ENCODE data around the gene SUGP2.
A peak's percentile ranks its signal among the peaks of the same experiment; 100 is the strongest.
"Not testable (repeated sequence)": the region's sequence is repeated elsewhere in the genome, so short reads cannot be mapped to it uniquely, and the experiment has no call there.

SUGP2 gene

GRCh38 chr19:19031891-19032290, 1.4 kb downstream of the SUGP2 start:
- H3K4me3 ChIP-seq (ENCODE audit: low read length) = peak overlapping the region; percentile 93; the same call in 1 of the 2 replicates
- no peak for TF ChIP-seq ZNF274 (IDR thresholded peaks at IDR 0.05; ENCODE audit: low read depth, low read length)

DNA sequence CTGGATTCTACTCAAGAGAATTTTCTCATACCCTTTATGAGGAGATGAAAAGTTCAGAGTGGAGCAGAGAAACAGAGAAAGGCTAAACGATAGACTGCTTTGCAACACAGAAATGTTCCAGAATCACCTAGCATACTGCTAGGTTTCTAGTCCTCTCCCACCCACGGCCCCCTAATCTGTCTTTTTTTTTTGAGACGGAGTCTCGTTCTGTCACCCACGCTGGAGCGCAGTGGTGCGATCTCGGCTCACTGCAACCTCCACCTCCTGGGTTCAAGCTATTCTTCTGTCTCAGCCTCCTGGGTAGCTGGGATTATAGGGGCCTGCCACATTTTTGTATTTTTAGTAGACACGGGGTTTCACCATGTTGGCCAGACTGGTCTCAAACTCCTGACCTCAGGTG, 4.8 kb downstream of the SUGP2 start:
- no peak for TF ChIP-seq ZNF274 (IDR thresholded peaks at IDR 0.05; ENCODE audit: low read depth, low read length)
- no peak overlapping the region for H3K4me3 ChIP-seq (ENCODE audit: low read length)

DNA sequence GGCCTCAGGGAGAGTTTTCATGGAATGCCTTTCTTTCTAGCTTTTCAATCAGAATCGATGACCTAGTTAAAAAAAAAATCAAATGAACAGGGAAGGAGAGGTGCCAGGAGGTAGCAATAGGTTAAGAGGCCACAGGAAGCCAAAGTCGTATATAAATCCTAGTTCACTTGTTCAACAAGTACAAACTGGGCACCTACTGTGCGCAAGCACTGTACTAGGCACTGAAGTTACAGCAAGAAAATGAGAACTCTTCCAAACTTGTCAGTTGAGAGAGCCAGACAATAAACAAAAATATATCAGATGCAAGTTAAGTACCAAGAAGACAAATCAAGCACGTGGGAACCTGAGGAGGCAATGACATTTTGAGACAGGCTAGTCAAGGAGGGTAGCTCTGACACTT, 6.1 kb downstream of the SUGP2 start:
- H3K4me3 ChIP-seq (ENCODE audit: low read length) = no peak overlapping the region
- no peak for TF ChIP-seq ZNF274 (IDR thresholded peaks at IDR 0.05; ENCODE audit: low read depth, low read length)

DNA sequence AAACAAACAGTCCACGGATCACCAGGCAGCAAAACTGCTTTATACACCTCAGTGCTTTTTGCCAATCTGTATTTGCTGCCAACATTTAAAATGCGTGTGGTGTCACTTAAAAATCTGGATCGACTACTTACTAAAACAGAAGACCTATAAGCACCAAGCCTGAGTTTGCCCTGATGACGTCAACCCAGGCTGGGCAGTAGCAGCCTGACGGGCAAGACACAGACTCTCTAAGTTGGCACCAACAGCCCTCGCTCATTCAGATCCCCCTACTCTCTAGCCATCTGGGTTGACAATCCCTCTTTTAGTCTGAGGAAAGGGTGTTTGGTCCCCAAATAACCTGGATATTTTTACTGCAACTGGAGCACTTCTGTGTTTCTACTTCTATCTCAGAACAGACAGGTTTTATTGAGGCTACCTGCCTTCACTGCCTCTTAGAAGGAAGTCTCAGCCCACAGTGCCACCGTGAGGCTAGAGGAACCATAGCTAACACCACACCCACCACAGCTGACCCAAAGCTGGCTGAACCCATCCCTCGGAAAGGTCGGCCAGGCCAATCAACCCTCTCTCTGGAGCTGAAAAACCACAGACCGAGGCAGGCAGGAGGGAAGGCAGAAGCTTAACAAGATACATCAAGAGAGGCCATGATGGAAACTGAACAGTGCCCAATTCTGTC, 6.9 kb downstream of the SUGP2 start:
- TF ChIP-seq ZNF274 (IDR thresholded peaks at IDR 0.05; ENCODE audit: low read depth, low read length) = no peak
- H3K4me3 ChIP-seq (ENCODE audit: low read length) = no peak overlapping the region

DNA sequence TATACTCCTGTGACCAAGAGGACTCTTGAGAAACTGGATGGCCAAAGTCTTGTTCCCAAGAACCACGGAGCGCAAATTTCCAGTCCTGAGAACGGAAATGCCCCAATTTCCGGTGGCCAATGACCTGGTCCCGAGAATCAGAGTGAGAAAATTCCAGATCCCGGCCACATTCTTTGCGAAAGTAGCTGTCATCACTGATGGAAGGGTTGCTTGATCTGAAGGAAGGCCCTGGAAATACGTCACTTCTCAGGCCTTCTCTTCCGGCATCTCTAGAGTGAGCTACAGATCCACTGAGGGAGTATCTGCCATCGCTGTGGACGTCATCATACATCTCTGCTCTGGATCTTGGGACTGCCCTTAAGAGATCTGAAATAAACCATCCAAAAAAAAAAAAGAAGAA, 7.5 kb downstream of the SUGP2 start:
- no peak overlapping the region for H3K4me3 ChIP-seq (ENCODE audit: low read length)
- TF ChIP-seq ZNF274 (IDR thresholded peaks at IDR 0.05; ENCODE audit: low read depth, low read length) = no peak

DNA sequence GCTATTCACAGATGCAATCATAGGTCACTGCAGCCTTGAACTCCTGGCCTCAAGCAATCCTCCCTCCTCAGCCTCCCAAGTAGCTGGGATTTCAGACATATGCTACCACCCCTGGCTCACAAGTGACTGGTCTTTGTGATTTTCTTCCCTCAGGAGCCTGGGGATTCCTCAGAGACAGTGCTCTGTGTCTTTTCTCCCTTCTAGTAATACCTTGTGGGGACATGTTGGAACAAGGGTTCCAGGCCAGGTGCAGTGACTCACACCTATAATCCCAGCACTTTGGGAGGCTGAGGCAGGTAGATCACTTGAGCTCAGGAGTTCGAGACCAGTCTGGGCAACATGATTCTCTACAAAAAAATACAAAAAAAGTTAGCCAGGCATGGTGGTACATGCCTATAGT, 9.9 kb downstream of the SUGP2 start:
- H3K4me3 ChIP-seq (ENCODE audit: low read length) = not testable (repeated sequence)

- no peak overlapping the region for H3K4me3 ChIP-seq (ENCODE audit: low read length)
- no peak for TF ChIP-seq ZNF274 (IDR thresholded peaks at IDR 0.05; ENCODE audit: low read depth, low read length)
These were observed 10.8 kb downstream of the SUGP2 start for GRCh38 chr19:19022380-19022961.

DNA sequence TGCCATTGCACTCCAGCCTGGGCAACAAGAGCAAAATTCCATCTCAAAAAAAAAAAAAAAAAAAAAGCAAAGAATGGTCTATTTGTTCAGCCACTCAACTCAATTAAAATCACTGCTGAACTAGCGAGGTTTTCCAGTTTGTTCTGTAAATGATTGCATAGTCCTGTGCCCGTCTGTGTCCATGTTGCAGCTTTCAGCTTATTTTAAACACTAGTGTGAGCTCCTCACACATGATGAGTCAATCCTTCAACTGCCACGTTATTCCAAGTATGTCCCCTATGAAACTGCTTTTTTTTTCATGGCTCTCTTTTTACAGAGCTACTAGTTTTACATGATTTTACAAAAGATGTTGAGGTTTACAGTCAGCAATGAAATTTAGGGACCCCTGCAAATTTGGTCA, 12.2 kb downstream of the SUGP2 start:
- H3K4me3 ChIP-seq (ENCODE audit: low read length) = no peak overlapping the region
- TF ChIP-seq ZNF274 (IDR thresholded peaks at IDR 0.05; ENCODE audit: low read depth, low read length) = no peak

GRCh38 chr19:19010551-19010950, 22.8 kb downstream of the SUGP2 start:
- H3K4me3 ChIP-seq (ENCODE audit: low read length) = no peak overlapping the region
- TF ChIP-seq ZNF274 (IDR thresholded peaks at IDR 0.05; ENCODE audit: low read depth, low read length) = no peak

- TF ChIP-seq ZNF274 (IDR thresholded peaks at IDR 0.05; ENCODE audit: low read depth, low read length) = no peak
- no peak overlapping the region for H3K4me3 ChIP-seq (ENCODE audit: low read length)
These were observed 23.4 kb downstream of the SUGP2 start for GRCh38 chr19:19009951-19010350.

- TF ChIP-seq ZNF274 (IDR thresholded peaks at IDR 0.05; ENCODE audit: low read depth, low read length) = no peak
- no peak overlapping the region for H3K4me3 ChIP-seq (ENCODE audit: low read length)
These were observed 27.1 kb downstream of the SUGP2 start for GRCh38 chr19:19006213-19006612.

GRCh38 chr19:19004144-19004543, 29.2 kb downstream of the SUGP2 start:
- no peak overlapping the region for H3K4me3 ChIP-seq (ENCODE audit: low read length)
- TF ChIP-seq ZNF274 (IDR thresholded peaks at IDR 0.05; ENCODE audit: low read depth, low read length) = no peak

DNA sequence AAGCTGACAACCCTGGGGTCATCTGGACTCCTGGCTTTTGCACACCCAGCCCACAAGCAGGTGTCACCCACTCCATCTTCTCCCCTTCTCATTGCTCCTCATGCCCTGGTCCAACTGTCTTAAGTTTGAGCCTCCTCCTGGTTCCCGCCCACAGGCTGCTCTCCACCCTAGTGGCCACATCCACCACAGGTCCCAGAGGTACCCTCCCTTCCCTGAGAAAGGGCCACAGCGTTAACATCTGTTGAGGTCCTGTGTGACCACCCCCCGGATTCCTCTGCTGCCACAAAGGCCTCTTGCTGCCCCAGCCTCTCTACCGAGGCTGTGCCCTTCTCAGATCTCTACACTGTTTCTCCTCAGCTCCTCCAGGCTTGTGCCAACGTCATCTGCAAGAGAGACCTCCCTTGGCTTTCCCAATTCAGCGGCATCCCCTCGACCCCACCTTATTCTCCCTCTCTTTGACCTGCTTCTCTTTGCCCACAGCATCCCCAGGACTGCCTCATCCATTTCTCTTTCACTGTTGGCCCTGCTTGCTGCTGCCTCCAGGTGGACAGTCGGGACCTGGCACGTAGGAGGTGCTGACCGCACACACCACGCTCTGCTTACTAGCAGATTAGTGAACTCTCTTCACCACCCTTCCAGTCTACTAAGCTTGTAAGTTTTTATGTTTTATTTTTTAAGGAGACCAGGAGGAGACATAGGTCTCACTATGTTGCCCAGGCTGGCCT, 33.3 kb downstream of the SUGP2 start:
- TF ChIP-seq ZNF274 (IDR thresholded peaks at IDR 0.05; ENCODE audit: low read depth, low read length) = no peak
- H3K4me3 ChIP-seq (ENCODE audit: low read length) = no peak overlapping the region

- no peak for TF ChIP-seq ZNF274 (IDR thresholded peaks at IDR 0.05; ENCODE audit: low read depth, low read length)
- H3K4me3 ChIP-seq (ENCODE audit: low read length) = no peak overlapping the region
These were observed 34.1 kb downstream of the SUGP2 start for GRCh38 chr19:18999016-18999758.

DNA sequence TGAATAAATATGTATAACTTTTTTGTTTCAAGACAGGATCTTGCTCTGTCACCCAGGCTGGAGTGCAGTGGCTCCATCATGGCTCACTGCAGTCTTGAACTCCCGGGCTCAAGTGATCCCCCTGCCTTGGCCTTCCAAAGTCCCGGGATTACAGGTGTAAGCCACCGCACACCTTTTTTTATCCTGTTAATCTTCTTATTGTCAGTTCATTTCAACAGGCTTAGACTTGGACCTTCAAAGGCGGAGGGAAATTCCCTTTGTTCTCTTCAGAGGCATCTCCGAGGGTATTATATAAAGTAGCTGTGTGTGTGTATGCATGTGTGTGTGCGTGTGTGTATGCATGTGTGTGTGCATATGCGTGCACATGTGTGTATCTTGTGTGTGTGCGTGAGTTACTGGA, 35.0 kb downstream of the SUGP2 start:
- H3K4me3 ChIP-seq (ENCODE audit: low read length) = no peak overlapping the region
- TF ChIP-seq ZNF274 (IDR thresholded peaks at IDR 0.05; ENCODE audit: low read depth, low read length) = no peak

Data from GM08714 (cell line).